HL-60 (cell line): ENCODE results near the gene CFAP43.

Experiments
- DNase-seq, 2 experiments: peaks; one replicate each; pipeline ENCODE4 v3.0.0-alpha.2; 2010 to 2020; ENCODE audit warnings: low read depth in 1 of 2, low spot score in 1 of 2
- H3K27ac ChIP-seq: fragments of 250-450 bp; sonication (Bioruptor Pico); replicated peaks from 2 replicates; pipeline ENCODE4 v1.5.1; 2020; ENCODE audit warnings: mild to moderate bottlenecking, moderate library complexity
- H3K27me3 ChIP-seq: fragments of 250-450 bp; sonication (Bioruptor Pico); 2 replicates; pipeline ENCODE4 v1.5.1; 2021; ENCODE audit warnings: mild to moderate bottlenecking, moderate library complexity; ENCODE audit not compliant: insufficient read depth, poor library complexity, severe bottlenecking
- H3K4me3 ChIP-seq: replicated peaks from 2 replicates; pipeline ENCODE4 v1.5.1; 2011; ENCODE audit warnings: mild to moderate bottlenecking, control low read depth, low read length; ENCODE audit not compliant: insufficient read depth
- GABPA ChIP-seq: IDR thresholded peaks from 2 replicates; pipeline ENCODE4 v1.6.1; 2012; ENCODE audit warnings: low read depth
- POLR2AphosphoS5 ChIP-seq: IDR thresholded peaks from 2 replicates; pipeline ENCODE4 v1.6.1; 2012; ENCODE audit warnings: low read depth
- SPI1 ChIP-seq: IDR thresholded peaks from 2 replicates; pipeline ENCODE4 v1.6.1; 2012; ENCODE audit warnings: low read depth, mild to moderate bottlenecking, borderline replicate concordance
- TF ChIP-seq, protein P1 (sequence below): IDR thresholded peaks from 2 replicates; pipeline ENCODE4 v1.6.1; 2012; ENCODE audit warnings: low read depth; ENCODE audit not compliant: insufficient replicate concordance
- TF ChIP-seq, protein P2 (sequence below): IDR thresholded peaks from one replicate; pipeline ENCODE4 v1.5.1; 2011; ENCODE audit warnings: low read length, control low read depth, inconsistent platforms; ENCODE audit not compliant: insufficient read depth

CFAP43 gene

DNA sequence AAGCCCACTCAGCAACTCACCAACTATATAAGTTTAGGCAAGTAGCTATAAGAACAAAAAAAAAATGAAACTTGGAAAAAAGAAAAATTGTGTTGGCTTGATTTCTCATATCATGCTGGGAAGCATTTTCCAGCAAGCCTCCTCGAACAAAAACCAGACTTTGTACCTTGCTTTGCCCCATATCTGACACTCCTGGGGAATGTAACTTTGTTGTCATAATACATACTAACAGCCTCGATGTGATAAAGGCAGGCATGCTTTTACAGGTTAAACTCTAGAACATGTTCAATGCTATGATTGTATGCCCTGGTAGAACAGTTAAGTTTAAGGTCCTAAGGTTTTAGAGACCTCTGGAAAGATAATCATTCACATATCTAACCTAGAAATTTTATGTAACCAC lies 11.6 kb downstream of the CFAP43 start:
- TF ChIP-seq POLR2AphosphoS5 (no peak), SPI1 (no peak)
- TF ChIP-seq, protein P1, sequence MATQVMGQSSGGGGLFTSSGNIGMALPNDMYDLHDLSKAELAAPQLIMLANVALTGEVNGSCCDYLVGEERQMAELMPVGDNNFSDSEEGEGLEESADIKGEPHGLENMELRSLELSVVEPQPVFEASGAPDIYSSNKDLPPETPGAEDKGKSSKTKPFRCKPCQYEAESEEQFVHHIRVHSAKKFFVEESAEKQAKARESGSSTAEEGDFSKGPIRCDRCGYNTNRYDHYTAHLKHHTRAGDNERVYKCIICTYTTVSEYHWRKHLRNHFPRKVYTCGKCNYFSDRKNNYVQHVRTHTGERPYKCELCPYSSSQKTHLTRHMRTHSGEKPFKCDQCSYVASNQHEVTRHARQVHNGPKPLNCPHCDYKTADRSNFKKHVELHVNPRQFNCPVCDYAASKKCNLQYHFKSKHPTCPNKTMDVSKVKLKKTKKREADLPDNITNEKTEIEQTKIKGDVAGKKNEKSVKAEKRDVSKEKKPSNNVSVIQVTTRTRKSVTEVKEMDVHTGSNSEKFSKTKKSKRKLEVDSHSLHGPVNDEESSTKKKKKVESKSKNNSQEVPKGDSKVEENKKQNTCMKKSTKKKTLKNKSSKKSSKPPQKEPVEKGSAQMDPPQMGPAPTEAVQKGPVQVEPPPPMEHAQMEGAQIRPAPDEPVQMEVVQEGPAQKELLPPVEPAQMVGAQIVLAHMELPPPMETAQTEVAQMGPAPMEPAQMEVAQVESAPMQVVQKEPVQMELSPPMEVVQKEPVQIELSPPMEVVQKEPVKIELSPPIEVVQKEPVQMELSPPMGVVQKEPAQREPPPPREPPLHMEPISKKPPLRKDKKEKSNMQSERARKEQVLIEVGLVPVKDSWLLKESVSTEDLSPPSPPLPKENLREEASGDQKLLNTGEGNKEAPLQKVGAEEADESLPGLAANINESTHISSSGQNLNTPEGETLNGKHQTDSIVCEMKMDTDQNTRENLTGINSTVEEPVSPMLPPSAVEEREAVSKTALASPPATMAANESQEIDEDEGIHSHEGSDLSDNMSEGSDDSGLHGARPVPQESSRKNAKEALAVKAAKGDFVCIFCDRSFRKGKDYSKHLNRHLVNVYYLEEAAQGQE = no peak
- TF ChIP-seq, protein P2, sequence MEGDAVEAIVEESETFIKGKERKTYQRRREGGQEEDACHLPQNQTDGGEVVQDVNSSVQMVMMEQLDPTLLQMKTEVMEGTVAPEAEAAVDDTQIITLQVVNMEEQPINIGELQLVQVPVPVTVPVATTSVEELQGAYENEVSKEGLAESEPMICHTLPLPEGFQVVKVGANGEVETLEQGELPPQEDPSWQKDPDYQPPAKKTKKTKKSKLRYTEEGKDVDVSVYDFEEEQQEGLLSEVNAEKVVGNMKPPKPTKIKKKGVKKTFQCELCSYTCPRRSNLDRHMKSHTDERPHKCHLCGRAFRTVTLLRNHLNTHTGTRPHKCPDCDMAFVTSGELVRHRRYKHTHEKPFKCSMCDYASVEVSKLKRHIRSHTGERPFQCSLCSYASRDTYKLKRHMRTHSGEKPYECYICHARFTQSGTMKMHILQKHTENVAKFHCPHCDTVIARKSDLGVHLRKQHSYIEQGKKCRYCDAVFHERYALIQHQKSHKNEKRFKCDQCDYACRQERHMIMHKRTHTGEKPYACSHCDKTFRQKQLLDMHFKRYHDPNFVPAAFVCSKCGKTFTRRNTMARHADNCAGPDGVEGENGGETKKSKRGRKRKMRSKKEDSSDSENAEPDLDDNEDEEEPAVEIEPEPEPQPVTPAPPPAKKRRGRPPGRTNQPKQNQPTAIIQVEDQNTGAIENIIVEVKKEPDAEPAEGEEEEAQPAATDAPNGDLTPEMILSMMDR = no peak
- Histone ChIP-seq H3K27me3 (no peaks in the 10 kb centered on the region), H3K27ac (no peak overlapping the region), H3K4me3 (no peak overlapping the region)
- DNase-seq = no peak

DNA sequence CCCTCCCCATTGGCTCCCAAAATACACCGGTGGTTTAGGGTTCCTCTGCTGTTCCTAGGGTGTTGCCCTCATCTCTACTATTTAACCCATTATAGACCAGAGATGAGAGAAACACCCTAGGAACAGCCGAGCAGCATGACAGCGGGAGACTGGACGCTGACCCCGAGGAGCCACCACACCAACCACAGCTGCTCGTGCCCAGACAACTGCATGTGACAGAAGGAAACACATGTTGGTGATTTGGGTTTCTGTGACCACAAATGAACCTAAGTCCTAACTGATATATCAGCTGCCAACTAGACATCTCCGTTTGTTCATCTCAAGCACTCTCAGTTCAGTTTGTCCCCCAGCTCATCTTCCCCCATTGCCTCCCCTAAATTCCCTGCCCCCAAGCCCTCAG lies 13.4 kb downstream of the CFAP43 start:
- TF ChIP-seq POLR2AphosphoS5 (peak; percentile 72), GABPA (no peak)
- no peak overlapping the region for H3K4me3 ChIP-seq
- peak in 1 of 2 experiments; percentile 53 for DNase-seq
- H3K27ac ChIP-seq = no peak overlapping the region
- no peaks in the 10 kb centered on the region for H3K27me3 ChIP-seq

DNA sequence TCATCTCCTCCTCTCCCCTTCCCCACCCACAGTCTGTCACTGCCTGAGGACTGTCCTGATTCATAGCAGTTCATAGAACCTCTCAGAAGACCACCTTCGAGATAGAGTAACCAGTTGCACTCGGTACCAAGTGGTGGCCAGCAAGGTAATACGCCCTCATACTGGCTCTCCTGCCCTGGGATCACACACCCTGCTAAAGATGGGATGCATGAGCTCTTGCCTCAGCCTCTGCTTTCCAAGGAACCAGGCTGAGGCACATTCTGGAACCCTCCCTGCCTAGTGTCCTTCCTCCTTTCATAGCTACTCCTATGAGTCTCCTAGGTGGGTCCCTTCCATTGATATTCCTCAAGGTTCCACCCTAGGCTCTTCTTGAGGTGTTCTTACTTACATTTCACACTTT lies 15.5 kb downstream of the CFAP43 start:
- no peak overlapping the region for H3K4me3 ChIP-seq
- H3K27me3 ChIP-seq = no peaks in the 10 kb centered on the region
- no peak for DNase-seq
- H3K27ac ChIP-seq = no peak overlapping the region
- no peak for TF ChIP-seq GABPA
- TF ChIP-seq SPI1 = no peak
- TF ChIP-seq, protein P2 = no peak
- TF ChIP-seq, protein P1 = no peak
- TF ChIP-seq POLR2AphosphoS5 = no peak

DNA sequence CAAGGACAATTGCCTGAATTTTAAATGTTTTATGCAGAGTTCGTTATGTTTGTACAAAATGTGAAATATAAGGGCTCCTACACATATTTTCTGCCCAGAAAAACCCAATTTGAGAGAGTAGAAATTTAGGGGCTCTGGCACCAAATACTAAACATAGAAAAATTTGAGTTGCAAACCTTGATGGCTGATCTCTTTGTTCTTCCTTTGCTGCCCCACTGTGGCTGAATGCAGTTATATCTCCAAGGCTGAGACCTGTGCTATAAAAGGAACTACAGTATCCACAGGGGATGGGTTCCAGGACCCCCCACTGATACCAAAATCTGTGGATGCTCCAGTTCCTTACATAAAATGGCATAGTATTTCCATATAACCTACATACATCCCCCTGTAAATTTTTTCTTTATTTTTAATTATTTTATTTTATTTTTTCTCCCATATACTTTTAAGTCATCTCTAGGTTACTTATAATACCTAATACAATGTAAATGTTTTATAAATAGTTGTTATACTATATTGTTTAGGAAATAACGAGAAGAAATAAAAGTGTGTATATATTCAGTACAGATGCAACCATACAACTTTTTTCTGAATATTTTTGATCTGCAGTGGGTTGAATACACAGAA lies 22.5 kb downstream of the CFAP43 start:
- DNase-seq = peak in 1 of 2 experiments; percentile 48
- no peak overlapping the region for H3K27ac ChIP-seq
- TF ChIP-seq POLR2AphosphoS5 (no peak), GABPA (no peak), SPI1 (no peak)
- TF ChIP-seq, protein P1 = no peak
- TF ChIP-seq, protein P2 = peak; percentile 38

More for the DNA sequence above, 22.5 kb downstream of the CFAP43 start:
- Histone ChIP-seq H3K4me3 (no peak overlapping the region), H3K27me3 (peaks cover 4% of the 10 kb centered on the region)
